ENCODE results near the gene ACSM2B. TPM values are rescaled to one million over a fixed set of nuclear protein-coding genes. Genes with fewer than 3 reads are reported as not detected.
A peak's percentile ranks its signal among the peaks of the same experiment; 100 is the strongest.
"Not testable (repeated sequence)": the region's sequence is repeated elsewhere in the genome, so short reads cannot be mapped to it uniquely, and the experiment has no call there.

ACSM2B gene
- total and polyA plus RNA-seq, 2 donors from 2014 or later = 48.2 to 428 TPM

DNA sequence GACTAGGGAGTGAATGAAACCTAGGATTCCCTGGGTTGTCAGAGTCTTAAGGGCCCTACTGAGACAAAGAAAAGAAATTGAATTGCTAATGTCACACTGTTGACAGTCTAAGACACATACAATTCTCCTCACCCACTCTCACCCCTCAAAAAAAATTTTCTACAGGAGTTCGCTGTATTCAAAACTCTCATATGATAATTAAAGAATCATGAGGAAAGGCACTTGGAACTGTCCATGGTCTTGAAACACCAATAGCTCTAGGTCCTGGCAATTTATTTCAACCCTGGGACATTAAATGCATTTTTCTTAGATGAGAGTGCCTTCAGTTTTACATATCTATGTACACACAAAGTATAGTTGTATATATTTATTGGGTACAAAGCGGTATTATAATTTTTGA is 20.5 kb downstream of the ACSM2B start:
- intact Hi-C loops (cut with DNase I); H3K4me3 ChIP-seq (ENCODE audit: low read length in 3 of 3); H3K27me3 ChIP-seq (ENCODE audit: control insufficient read depth, insufficient read depth, low read length); H3K27ac ChIP-seq (ENCODE audit: low read depth in 2 of 2, low read length in 2 of 2); H3K4me1 ChIP-seq (ENCODE audit: control insufficient read depth in 2 of 3, insufficient read depth in 2 of 3, low read depth in 1 of 3, low read length in 3 of 3); H3K9ac ChIP-seq (ENCODE audit: low read length in 3 of 3); H3K9me3 ChIP-seq (ENCODE audit: control insufficient read depth in 2 of 3, insufficient read depth in 1 of 3, low read length in 3 of 3); DNase-seq: not testable (repeated sequence)
- peak; percentile 57 for FAIRE-seq
- H3K36me3 ChIP-seq (ENCODE audit: control insufficient read depth in 2 of 3, insufficient read depth in 3 of 3, low read length in 3 of 3) = peaks cover 0 to 12% (median 5%) of the 10 kb centered on the region in 3 donors

GRCh38 chr16:20554689-20555088 is 21.5 kb downstream of the ACSM2B start:
- not testable (repeated sequence) for H3K9ac ChIP-seq (ENCODE audit: low read length in 3 of 3)

GRCh38 chr16:20553493-20553892 is 22.7 kb downstream of the ACSM2B start:
- intact Hi-C loops (cut with DNase I); H3K9ac ChIP-seq (ENCODE audit: low read length in 3 of 3); H3K4me1 ChIP-seq (ENCODE audit: control insufficient read depth in 2 of 3, insufficient read depth in 2 of 3, low read depth in 1 of 3, low read length in 3 of 3); H3K27me3 ChIP-seq (ENCODE audit: control insufficient read depth, insufficient read depth, low read length); H3K27ac ChIP-seq (ENCODE audit: low read depth in 2 of 2, low read length in 2 of 2); H3K9me3 ChIP-seq (ENCODE audit: control insufficient read depth in 2 of 3, insufficient read depth in 1 of 3, low read length in 3 of 3); H3K4me3 ChIP-seq (ENCODE audit: low read length in 3 of 3); FAIRE-seq: not testable (repeated sequence)
- H3K36me3 ChIP-seq (ENCODE audit: control insufficient read depth in 2 of 3, insufficient read depth in 3 of 3, low read length in 3 of 3) = peaks cover 0 to 21% (median 5%) of the 10 kb centered on the region in 3 donors
- peak in 1 of 5 donors; percentile 6 for DNase-seq

More at GRCh38 chr16:20554689-20555088, 21.5 kb downstream of the ACSM2B start:
- H3K36me3 ChIP-seq (ENCODE audit: control insufficient read depth in 2 of 3, insufficient read depth in 3 of 3, low read length in 3 of 3) = peaks cover 0 to 12% (median 5%) of the 10 kb centered on the region in 3 donors
- H3K27me3 ChIP-seq (ENCODE audit: control insufficient read depth, insufficient read depth, low read length); H3K4me3 ChIP-seq (ENCODE audit: low read length in 3 of 3); H3K4me1 ChIP-seq (ENCODE audit: control insufficient read depth in 2 of 3, insufficient read depth in 2 of 3, low read depth in 1 of 3, low read length in 3 of 3); H3K9me3 ChIP-seq (ENCODE audit: control insufficient read depth in 2 of 3, insufficient read depth in 1 of 3, low read length in 3 of 3); intact Hi-C loops (cut with DNase I); H3K27ac ChIP-seq (ENCODE audit: low read depth in 2 of 2, low read length in 2 of 2); FAIRE-seq; DNase-seq: not testable (repeated sequence)

DNA sequence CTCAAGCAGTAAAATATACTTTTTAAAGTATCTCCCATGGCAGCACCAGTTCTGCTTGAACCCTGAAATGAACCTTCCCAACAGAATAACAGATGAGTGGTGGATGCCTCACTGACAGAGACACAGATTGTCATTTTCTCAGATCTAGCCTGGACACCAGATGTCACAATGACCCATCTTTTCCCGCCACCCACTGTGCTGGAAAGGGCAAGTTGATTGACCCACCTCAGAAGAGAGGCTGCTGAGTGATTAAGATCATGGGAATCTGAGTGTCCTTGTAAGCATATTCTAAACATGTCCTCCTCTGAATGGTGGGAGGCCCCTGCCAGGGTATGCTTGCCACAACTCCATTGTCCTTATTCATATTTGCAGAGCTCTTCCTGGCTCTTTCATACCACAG is 29.2 kb downstream of the ACSM2B start:
- H3K36me3 ChIP-seq (ENCODE audit: control insufficient read depth in 2 of 3, insufficient read depth in 3 of 3, low read length in 3 of 3) = peaks cover 0 to 19% (median 0%) of the 10 kb centered on the region in 3 donors
- FAIRE-seq; H3K9ac ChIP-seq (ENCODE audit: low read length in 3 of 3); H3K4me1 ChIP-seq (ENCODE audit: control insufficient read depth in 2 of 3, insufficient read depth in 2 of 3, low read depth in 1 of 3, low read length in 3 of 3); H3K27me3 ChIP-seq (ENCODE audit: control insufficient read depth, insufficient read depth, low read length); intact Hi-C loops (cut with DNase I); H3K9me3 ChIP-seq (ENCODE audit: control insufficient read depth in 2 of 3, insufficient read depth in 1 of 3, low read length in 3 of 3); H3K4me3 ChIP-seq (ENCODE audit: low read length in 3 of 3); H3K27ac ChIP-seq (ENCODE audit: low read depth in 2 of 2, low read length in 2 of 2); DNase-seq: not testable (repeated sequence)

- H3K9ac ChIP-seq (ENCODE audit: low read length in 3 of 3); H3K4me1 ChIP-seq (ENCODE audit: control insufficient read depth in 2 of 3, insufficient read depth in 2 of 3, low read depth in 1 of 3, low read length in 3 of 3); H3K4me3 ChIP-seq (ENCODE audit: low read length in 3 of 3); H3K27me3 ChIP-seq (ENCODE audit: control insufficient read depth, insufficient read depth, low read length); H3K9me3 ChIP-seq (ENCODE audit: control insufficient read depth in 2 of 3, insufficient read depth in 1 of 3, low read length in 3 of 3); H3K27ac ChIP-seq (ENCODE audit: low read depth in 2 of 2, low read length in 2 of 2); intact Hi-C loops (cut with DNase I); FAIRE-seq: not testable (repeated sequence)
- DNase-seq = peak in 1 of 5 donors; percentile 2
- peaks cover 0 to 15% (median 0%) of the 10 kb centered on the region in 3 donors for H3K36me3 ChIP-seq (ENCODE audit: control insufficient read depth in 2 of 3, insufficient read depth in 3 of 3, low read length in 3 of 3)
Observed at GRCh38 chr16:20546278-20546853, 29.8 kb downstream of the ACSM2B start.

DNA sequence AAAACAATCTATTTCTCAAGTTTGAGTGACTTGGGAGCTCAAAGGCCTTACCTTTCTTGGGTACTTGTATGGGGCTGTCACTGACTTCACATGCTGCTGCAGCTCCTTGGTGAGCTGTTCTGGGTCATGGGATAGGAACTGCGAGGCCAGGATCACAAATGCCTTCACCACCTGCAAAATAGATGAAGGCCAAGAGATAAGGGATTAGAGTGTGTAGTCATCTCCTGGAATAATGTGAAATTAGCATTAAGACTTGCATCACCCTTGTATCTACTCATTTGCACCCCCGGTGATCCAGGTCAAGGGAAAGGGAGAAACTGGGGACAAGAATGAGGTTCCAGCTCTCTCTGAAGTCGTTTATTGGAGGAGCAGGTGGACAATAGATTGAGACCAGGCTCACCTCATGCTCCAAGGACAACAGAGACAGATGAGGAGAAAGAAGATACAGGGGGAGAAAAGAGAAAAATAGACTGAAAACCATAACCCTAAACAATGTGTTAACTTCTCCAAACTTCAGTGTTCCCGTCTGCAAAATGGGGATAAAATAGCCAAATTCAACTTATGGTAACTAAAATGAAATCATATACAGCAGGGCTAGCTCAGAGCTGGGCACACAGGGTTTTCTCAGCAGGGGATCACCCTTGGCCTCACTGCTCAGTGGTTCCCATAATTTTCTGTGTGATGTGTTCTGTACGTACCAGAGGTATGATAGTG is 35.4 kb downstream of the ACSM2B start:
- H3K9me3 ChIP-seq (ENCODE audit: control insufficient read depth in 2 of 3, insufficient read depth in 1 of 3, low read length in 3 of 3); H3K9ac ChIP-seq (ENCODE audit: low read length in 3 of 3); H3K4me3 ChIP-seq (ENCODE audit: low read length in 3 of 3); DNase-seq; intact Hi-C loops (cut with DNase I); H3K27ac ChIP-seq (ENCODE audit: low read depth in 2 of 2, low read length in 2 of 2); FAIRE-seq; H3K4me1 ChIP-seq (ENCODE audit: control insufficient read depth in 2 of 3, insufficient read depth in 2 of 3, low read depth in 1 of 3, low read length in 3 of 3); H3K27me3 ChIP-seq (ENCODE audit: control insufficient read depth, insufficient read depth, low read length): not testable (repeated sequence)
- H3K36me3 ChIP-seq (ENCODE audit: control insufficient read depth in 2 of 3, insufficient read depth in 3 of 3, low read length in 3 of 3) = peaks cover 0 to 24% (median 0%) of the 10 kb centered on the region in 3 donors
